Astrocyte (in vitro differentiated cells and primary cell): ENCODE results near the gene SLC27A2. TPM values are rescaled to one million over a fixed set of nuclear protein-coding genes. Genes with fewer than 3 reads are reported as not detected.

ENCODE experiments used
- DNase-seq: peaks from one replicate; pipeline ENCODE4 v3.0.0-alpha.2; 2010; ENCODE audit warnings: low read depth
- FAIRE-seq: peaks from 2 replicates; lab custom pipeline; 2011; peaks lifted over from hg19 to GRCh38; lab: Jason Lieb, UNC
- H2AFZ ChIP-seq: 2 replicates; pipeline ENCODE4 v1.6.0; 2012; ENCODE audit warnings: low read depth, low read length, inconsistent platforms
- H3K27ac ChIP-seq: 2 replicates; pipeline ENCODE4 v1.5.1; 2011; ENCODE audit warnings: low read depth, low read length, inconsistent platforms
- H3K27me3 ChIP-seq: 2 replicates; pipeline ENCODE4 v1.6.0; 2011; ENCODE audit warnings: low read length, inconsistent platforms; ENCODE audit not compliant: insufficient read depth
- H3K36me3 ChIP-seq: 2 replicates; pipeline ENCODE4 v1.5.1; 2011; ENCODE audit warnings: low read length, inconsistent platforms; ENCODE audit not compliant: insufficient read depth
- H3K4me1 ChIP-seq: 2 replicates; pipeline ENCODE4 v1.5.1; 2011; ENCODE audit warnings: low read length, inconsistent platforms; ENCODE audit not compliant: insufficient read depth
- H3K4me2 ChIP-seq: 2 replicates; pipeline ENCODE4 v1.6.0; 2012; ENCODE audit warnings: low read length, inconsistent platforms
- H3K4me3 ChIP-seq: 2 replicates; pipeline ENCODE4 v1.5.1; 2011; ENCODE audit warnings: low read depth, mild to moderate bottlenecking, low read length, inconsistent platforms; ENCODE audit not compliant: insufficient read depth
- H3K79me2 ChIP-seq: 2 replicates; pipeline ENCODE4 v1.6.0; 2012; ENCODE audit warnings: mild to moderate bottlenecking, low read length, inconsistent platforms; ENCODE audit not compliant: insufficient read depth
- H3K9ac ChIP-seq: 2 replicates; pipeline ENCODE4 v1.6.0; 2012; ENCODE audit warnings: mild to moderate bottlenecking, low read length, inconsistent platforms
- H3K9me3 ChIP-seq: 2 replicates; pipeline ENCODE4 v1.5.1; 2012; ENCODE audit warnings: low read depth, mild to moderate bottlenecking, low read length, inconsistent platforms; ENCODE audit not compliant: insufficient read depth
- H4K20me1 ChIP-seq: 2 replicates; pipeline ENCODE4 v1.6.0; 2012; ENCODE audit warnings: low read length, inconsistent platforms; ENCODE audit not compliant: insufficient read depth
- H3K27ac Mint-ChIP-seq: one replicate; pipeline ENCODE4 v1.8.0; 2021; ENCODE audit warnings: mild to moderate bottlenecking, mixed read lengths; ENCODE audit not compliant: unreplicated experiment
- H3K27me3 Mint-ChIP-seq: one replicate; pipeline ENCODE4 v1.8.0; 2021; ENCODE audit warnings: low read depth, mixed read lengths; ENCODE audit not compliant: unreplicated experiment
- H3K36me3 Mint-ChIP-seq: one replicate; pipeline ENCODE4 v1.8.0; 2021; ENCODE audit warnings: low read depth, mixed read lengths; ENCODE audit not compliant: unreplicated experiment
- H3K4me1 Mint-ChIP-seq: one replicate; pipeline ENCODE4 v1.8.0; 2021; ENCODE audit warnings: low read depth, mixed read lengths; ENCODE audit not compliant: unreplicated experiment
- H3K4me3 Mint-ChIP-seq: one replicate; pipeline ENCODE4 v1.8.0; 2021; ENCODE audit warnings: mild to moderate bottlenecking, moderate library complexity, mixed read lengths; ENCODE audit not compliant: unreplicated experiment
- H3K9me3 Mint-ChIP-seq: one replicate; pipeline ENCODE4 v1.8.0; 2021; ENCODE audit warnings: mild to moderate bottlenecking, mixed read lengths; ENCODE audit not compliant: unreplicated experiment
- EZH2 ChIP-seq: IDR thresholded peaks from 2 replicates; pipeline ENCODE4 v1.6.1; 2012; ENCODE audit warnings: mild to moderate bottlenecking, low read length, inconsistent platforms; ENCODE audit not compliant: insufficient read depth
- total RNA-seq: library from RNA; stranded (reverse); gene quantifications from 2 replicates; pipeline ENCODE4 v1.2.1, GENCODE V29; 2021
- TF ChIP-seq, protein P1 (sequence below): IDR thresholded peaks from 2 replicates; pipeline ENCODE4 v1.5.1; 2011; ENCODE audit warnings: low read depth, mild to moderate bottlenecking, inconsistent platforms, low read length, moderate library complexity; ENCODE audit not compliant: insufficient read depth

The SLC27A2 gene
- total RNA-seq, 1 donor from 2014 or later, result 0.82 TPM

- Histone ChIP-seq H3K4me2 (no peak overlapping the region), H3K4me1 (no peaks in the 10 kb centered on the region), H3K9ac (no peak overlapping the region), H2AFZ (no peak overlapping the region), H3K79me2 (no peaks in the 10 kb centered on the region), H3K27me3 (no peaks in the 10 kb centered on the region), H3K9me3 (no peaks in the 10 kb centered on the region), H3K27ac (no peak overlapping the region), H4K20me1 (no peaks in the 10 kb centered on the region), H3K4me3 (no peak overlapping the region), H3K36me3 (no peaks in the 10 kb centered on the region)
- Mint-ChIP-seq H3K4me1 (no peaks in the 10 kb centered on the region), H3K36me3 (no peaks in the 10 kb centered on the region), H3K27me3 (peaks cover 5% of the 10 kb centered on the region), H3K9me3 (no peaks in the 10 kb centered on the region), H3K4me3 (no peak overlapping the region), H3K27ac (no peak overlapping the region)
- TF ChIP-seq, protein P1, sequence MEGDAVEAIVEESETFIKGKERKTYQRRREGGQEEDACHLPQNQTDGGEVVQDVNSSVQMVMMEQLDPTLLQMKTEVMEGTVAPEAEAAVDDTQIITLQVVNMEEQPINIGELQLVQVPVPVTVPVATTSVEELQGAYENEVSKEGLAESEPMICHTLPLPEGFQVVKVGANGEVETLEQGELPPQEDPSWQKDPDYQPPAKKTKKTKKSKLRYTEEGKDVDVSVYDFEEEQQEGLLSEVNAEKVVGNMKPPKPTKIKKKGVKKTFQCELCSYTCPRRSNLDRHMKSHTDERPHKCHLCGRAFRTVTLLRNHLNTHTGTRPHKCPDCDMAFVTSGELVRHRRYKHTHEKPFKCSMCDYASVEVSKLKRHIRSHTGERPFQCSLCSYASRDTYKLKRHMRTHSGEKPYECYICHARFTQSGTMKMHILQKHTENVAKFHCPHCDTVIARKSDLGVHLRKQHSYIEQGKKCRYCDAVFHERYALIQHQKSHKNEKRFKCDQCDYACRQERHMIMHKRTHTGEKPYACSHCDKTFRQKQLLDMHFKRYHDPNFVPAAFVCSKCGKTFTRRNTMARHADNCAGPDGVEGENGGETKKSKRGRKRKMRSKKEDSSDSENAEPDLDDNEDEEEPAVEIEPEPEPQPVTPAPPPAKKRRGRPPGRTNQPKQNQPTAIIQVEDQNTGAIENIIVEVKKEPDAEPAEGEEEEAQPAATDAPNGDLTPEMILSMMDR, result no peak
- TF ChIP-seq EZH2, result no peak
- no peak for FAIRE-seq
- no peak for DNase-seq
Measured at GRCh38 chr15:50192164-50192563, 10.2 kb downstream of the SLC27A2 start.

- no peak overlapping the region for H3K4me2 ChIP-seq
Measured at GRCh38 chr15:50192926-50193620, 11.1 kb downstream of the SLC27A2 start.

DNA sequence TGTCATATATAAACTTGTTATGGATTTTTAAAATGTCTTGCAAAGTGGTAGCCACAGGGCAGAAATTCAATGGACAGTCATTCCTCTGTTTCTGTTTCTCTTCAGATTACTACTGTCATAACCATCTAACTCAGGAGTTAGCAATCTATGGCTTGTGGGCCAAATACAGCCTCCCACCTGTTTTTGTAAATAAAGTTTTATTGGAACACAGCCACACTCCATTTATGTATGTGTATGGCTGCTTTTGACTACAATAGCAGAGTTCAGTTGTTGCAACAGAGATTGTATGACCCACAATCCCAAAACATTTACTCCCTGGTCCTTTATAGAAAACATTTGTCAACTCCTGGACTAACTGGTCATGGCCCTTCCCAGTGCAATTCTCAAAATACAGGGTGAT is 20.0 kb downstream of the SLC27A2 start:
- no peaks in the 10 kb centered on the region for H4K20me1 ChIP-seq
- peaks cover 3% of the 10 kb centered on the region for H3K27me3 ChIP-seq
- H3K27me3 Mint-ChIP-seq, result no peaks in the 10 kb centered on the region
- H3K79me2 ChIP-seq, result no peaks in the 10 kb centered on the region
- H3K27ac Mint-ChIP-seq, result no peak overlapping the region
- no peaks in the 10 kb centered on the region for H3K4me1 ChIP-seq
- no peak overlapping the region for H2AFZ ChIP-seq
- no peaks in the 10 kb centered on the region for H3K36me3 ChIP-seq
- H3K4me3 ChIP-seq, result no peak overlapping the region
- no peaks in the 10 kb centered on the region for H3K9me3 ChIP-seq
- H3K9ac ChIP-seq, result no peak overlapping the region
- H3K4me2 ChIP-seq, result no peak overlapping the region
- FAIRE-seq, result no peak
- H3K36me3 Mint-ChIP-seq, result no peaks in the 10 kb centered on the region
- TF ChIP-seq EZH2, result no peak
- TF ChIP-seq, protein P1, result no peak
- H3K9me3 Mint-ChIP-seq, result no peaks in the 10 kb centered on the region
- H3K4me1 Mint-ChIP-seq, result no peaks in the 10 kb centered on the region
- no peak overlapping the region for H3K4me3 Mint-ChIP-seq
- no peak for DNase-seq
- H3K27ac ChIP-seq, result no peak overlapping the region

More at GRCh38 chr15:50192926-50193620, 11.1 kb downstream of the SLC27A2 start:
- H3K9me3 ChIP-seq, result no peaks in the 10 kb centered on the region
- no peak overlapping the region for H2AFZ ChIP-seq
- H3K36me3 Mint-ChIP-seq, result no peaks in the 10 kb centered on the region
- H3K27me3 Mint-ChIP-seq, result peaks cover 5% of the 10 kb centered on the region
- no peak overlapping the region for H3K4me3 Mint-ChIP-seq
- no peaks in the 10 kb centered on the region for H3K4me1 Mint-ChIP-seq
- no peak overlapping the region for H3K9ac ChIP-seq
- no peaks in the 10 kb centered on the region for H3K9me3 Mint-ChIP-seq
- H3K4me3 ChIP-seq, result no peak overlapping the region
- FAIRE-seq (no peak), DNase-seq (no peak)
- H3K27ac ChIP-seq, result no peak overlapping the region
- TF ChIP-seq EZH2, result no peak
- TF ChIP-seq, protein P1, result no peak
- no peaks in the 10 kb centered on the region for H3K4me1 ChIP-seq
- no peaks in the 10 kb centered on the region for H3K36me3 ChIP-seq
- H3K27ac Mint-ChIP-seq, result no peak overlapping the region
- H4K20me1 ChIP-seq, result no peaks in the 10 kb centered on the region
- no peaks in the 10 kb centered on the region for H3K79me2 ChIP-seq
- no peaks in the 10 kb centered on the region for H3K27me3 ChIP-seq
